ENCODE measurements around the gene APOA1.

Gene APOA1

DNA sequence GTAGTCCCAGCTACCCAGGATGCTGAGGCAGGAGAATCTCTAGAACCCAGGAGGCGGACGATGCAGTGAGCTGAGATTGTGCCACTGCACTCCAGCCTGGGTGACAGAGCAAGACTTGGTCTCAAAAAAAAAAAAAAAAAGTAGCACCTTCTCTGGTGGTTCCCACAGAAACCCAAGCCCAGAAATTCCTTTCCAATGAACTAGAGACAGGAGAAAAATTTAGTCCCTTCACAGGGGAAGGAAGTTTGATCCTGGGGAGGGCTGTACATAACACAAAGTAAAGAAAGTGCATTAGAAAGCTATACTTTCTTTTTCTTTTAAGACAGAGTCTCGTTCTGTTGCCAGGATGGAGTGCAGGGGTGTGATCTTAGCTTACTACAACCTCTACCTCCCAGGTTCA lies 25.5 kb upstream of the APOA1 start:
- TF ChIP-seq, protein P1, sequence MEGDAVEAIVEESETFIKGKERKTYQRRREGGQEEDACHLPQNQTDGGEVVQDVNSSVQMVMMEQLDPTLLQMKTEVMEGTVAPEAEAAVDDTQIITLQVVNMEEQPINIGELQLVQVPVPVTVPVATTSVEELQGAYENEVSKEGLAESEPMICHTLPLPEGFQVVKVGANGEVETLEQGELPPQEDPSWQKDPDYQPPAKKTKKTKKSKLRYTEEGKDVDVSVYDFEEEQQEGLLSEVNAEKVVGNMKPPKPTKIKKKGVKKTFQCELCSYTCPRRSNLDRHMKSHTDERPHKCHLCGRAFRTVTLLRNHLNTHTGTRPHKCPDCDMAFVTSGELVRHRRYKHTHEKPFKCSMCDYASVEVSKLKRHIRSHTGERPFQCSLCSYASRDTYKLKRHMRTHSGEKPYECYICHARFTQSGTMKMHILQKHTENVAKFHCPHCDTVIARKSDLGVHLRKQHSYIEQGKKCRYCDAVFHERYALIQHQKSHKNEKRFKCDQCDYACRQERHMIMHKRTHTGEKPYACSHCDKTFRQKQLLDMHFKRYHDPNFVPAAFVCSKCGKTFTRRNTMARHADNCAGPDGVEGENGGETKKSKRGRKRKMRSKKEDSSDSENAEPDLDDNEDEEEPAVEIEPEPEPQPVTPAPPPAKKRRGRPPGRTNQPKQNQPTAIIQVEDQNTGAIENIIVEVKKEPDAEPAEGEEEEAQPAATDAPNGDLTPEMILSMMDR (IDR thresholded peaks at IDR 0.05; ENCODE audit: control extremely low read depth, extremely low read depth, low read depth, missing control alignments), result no peak
- CTCF ChIA-PET, result interaction anchor here (0.9 to 7.5 kb wide), 6 partner anchors 9 to 26 kb away, joined by 3 to 49 read pairs (median 5); no protein-coding TSS in a partner anchor
- no peak for DNase-seq (ENCODE audit: extremely low spot score)
- POLR2A ChIA-PET, result interaction anchor here (0.6 kb wide), 1 partner anchor 1306 kb away, joined by 3 read pairs; no protein-coding TSS in a partner anchor

DNA sequence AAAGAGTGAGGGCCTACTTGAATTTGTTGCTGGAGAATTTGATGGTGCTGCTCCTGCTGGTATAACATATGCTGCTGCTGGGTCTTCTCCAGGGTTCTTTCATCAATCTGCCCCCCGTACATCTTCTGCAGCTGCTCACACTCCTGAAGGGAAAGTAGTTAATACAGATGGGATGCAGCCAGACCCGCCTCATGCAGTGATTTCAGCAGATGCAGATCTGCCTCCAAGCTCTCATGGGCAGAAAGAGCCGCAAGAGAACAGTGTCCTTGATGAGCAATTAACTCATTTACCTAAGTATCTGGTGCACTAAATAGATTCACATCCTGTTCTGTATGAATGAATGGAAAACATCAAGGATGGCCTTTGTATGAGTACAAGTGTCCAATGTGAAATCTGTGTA lies 24.8 kb upstream of the APOA1 start:
- ChIA-PET CTCF (interaction anchor here (0.9 to 7.5 kb wide), 6 partner anchors 8 to 130 kb away, joined by 3 to 49 read pairs (median 3); no protein-coding TSS in a partner anchor), POLR2A (no interaction called here)
- DNase-seq (ENCODE audit: extremely low spot score), result no peak
- TF ChIP-seq, protein P1 (IDR thresholded peaks at IDR 0.05; ENCODE audit: control extremely low read depth, extremely low read depth, low read depth, missing control alignments), result no peak

DNA sequence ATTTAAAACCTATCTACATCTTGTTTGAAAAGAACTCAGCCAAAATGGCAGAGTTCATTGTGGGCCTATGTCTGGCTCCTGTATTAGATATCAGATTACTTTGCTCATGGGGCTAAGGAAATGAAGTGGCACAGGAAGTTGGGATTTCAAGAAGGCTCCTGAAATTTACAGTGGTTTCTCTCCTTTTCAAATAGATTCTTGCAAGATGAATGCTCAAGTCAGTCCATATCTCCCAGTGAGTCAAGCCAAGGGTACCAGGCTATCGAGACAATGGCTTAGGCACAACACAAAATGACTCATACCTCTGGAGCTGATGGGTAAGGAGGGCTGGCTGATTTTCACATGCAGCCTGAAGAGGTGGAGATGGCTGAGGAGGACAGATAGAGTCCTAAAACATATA lies 24.1 kb upstream of the APOA1 start:
- CTCF ChIA-PET, result interaction anchor here (1.2 to 7.5 kb wide), 3 partner anchors 7 to 129 kb away, joined by 3 to 49 read pairs (median 3); no protein-coding TSS in a partner anchor
- no peak for DNase-seq (ENCODE audit: extremely low spot score)
- TF ChIP-seq, protein P1 (IDR thresholded peaks at IDR 0.05; ENCODE audit: control extremely low read depth, extremely low read depth, low read depth, missing control alignments), result no peak
- POLR2A ChIA-PET, result no interaction called here

DNA sequence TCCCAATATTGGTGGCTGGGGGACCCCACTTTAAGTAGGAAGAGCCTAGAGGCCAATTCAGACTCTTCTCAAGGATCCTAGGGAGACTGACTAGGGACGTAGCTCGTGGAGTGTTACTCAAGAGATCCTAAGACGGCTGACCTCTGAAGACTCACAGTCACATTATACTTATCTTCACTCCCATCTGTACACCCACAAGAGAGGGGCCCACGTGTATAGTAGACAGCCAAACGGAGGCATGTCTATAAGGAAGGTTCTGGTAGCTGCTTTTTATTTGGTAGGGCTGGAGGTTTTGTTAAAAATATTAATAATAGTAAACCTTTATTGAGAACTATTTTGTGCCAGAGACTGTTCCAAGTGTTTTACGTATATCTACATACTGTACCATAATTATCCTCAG lies 22.9 kb upstream of the APOA1 start:
- ChIA-PET POLR2A (no interaction called here), CTCF (interaction anchor here (1.2 to 2.8 kb wide), 2 partner anchors 24 to 245 kb away, joined by 6 to 10 read pairs; no protein-coding TSS in a partner anchor)
- TF ChIP-seq, protein P1 (IDR thresholded peaks at IDR 0.05; ENCODE audit: control extremely low read depth, extremely low read depth, low read depth, missing control alignments), result no peak
- no peak for DNase-seq (ENCODE audit: extremely low spot score)

DNA sequence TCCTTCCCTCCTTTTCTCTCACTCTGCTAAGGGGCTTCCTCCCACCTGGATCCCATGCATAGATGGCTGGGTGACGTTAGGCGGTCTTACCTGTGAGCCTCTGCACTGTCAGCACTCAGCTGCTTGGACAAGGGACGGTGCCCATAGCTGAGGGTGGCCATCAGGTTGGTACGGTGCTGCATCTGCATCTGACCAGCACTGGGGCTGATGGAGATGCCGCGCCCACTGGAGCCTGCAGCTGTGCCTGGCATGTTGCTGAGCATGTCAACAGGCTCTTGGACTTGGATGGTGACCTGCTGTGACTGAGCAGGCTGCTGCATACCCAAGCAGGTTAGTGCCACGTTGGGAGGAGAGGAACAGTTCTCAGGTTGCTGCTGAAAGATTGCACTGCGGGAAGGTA lies 21.8 kb upstream of the APOA1 start:
- ChIA-PET CTCF (interaction anchor here (1.0 to 2.8 kb wide), 6 partner anchors 8 to 247 kb away, joined by 3 to 10 read pairs (median 4); no protein-coding TSS in a partner anchor), POLR2A (no interaction called here)
- DNase-seq (ENCODE audit: extremely low spot score), result no peak
- TF ChIP-seq, protein P1 (IDR thresholded peaks at IDR 0.05; ENCODE audit: control extremely low read depth, extremely low read depth, low read depth, missing control alignments), result no peak

DNA sequence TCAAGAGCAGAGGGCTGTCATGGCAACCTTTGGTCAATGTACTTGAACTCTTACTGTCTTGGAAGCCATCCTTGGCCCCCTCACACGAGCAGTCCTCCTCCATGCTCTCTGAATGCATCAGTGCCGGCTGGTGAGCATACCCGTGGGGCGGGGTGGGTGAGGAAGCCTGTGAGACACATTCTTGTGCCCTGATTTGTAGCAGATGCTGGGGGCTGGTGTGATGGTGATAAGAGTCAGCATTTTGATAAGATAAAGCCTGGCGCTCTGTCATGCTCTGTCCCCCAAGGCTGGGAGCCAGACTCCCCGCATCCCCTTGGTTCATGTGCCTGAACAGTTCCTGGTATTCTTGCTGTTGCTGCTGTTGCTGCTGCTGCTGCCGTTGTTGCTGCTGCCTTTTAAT lies 20.5 kb upstream of the APOA1 start:
- POLR2A ChIA-PET, result no interaction called here
- CTCF ChIA-PET, result interaction anchor here (1.0 to 3.0 kb wide), 7 partner anchors 9 to 248 kb away, joined by 3 to 14 read pairs (median 3); partner anchors contain the start of gene APOA5

More for the DNA sequence above, 20.5 kb upstream of the APOA1 start:
- DNase-seq (ENCODE audit: extremely low spot score), result no peak
- TF ChIP-seq, protein P1 (IDR thresholded peaks at IDR 0.05; ENCODE audit: control extremely low read depth, extremely low read depth, low read depth, missing control alignments), result no peak
